Glomerular endothelial cell (primary cell): Measurements from ENCODE around the gene WNT9A. TPM values are rescaled to one million over a fixed set of nuclear protein-coding genes. Genes with fewer than 3 reads are reported as not detected.

Experiments
- DNase-seq: peaks from one replicate; pipeline ENCODE4 v3.0.0-alpha.2; 2011; ENCODE audit warnings: low read depth, low spot score; ENCODE audit errors: extremely low read depth
- total RNA-seq: library from RNA; depleted of rRNA; stranded (reverse); fragments of >200 nt; gene quantifications from 2 replicates; pipeline ENCODE4 v1.2.3, GENCODE V29; 2015

WNT9A gene
- total RNA-seq, 1 donor from 2014 or later: 3.7 TPM

GRCh38 chr1:227900571-227901051, 47.1 kb downstream of the WNT9A start:
- no peak for DNase-seq

- DNase-seq: no peak
Observed at GRCh38 chr1:227899820-227900449, 47.8 kb downstream of the WNT9A start.

DNA sequence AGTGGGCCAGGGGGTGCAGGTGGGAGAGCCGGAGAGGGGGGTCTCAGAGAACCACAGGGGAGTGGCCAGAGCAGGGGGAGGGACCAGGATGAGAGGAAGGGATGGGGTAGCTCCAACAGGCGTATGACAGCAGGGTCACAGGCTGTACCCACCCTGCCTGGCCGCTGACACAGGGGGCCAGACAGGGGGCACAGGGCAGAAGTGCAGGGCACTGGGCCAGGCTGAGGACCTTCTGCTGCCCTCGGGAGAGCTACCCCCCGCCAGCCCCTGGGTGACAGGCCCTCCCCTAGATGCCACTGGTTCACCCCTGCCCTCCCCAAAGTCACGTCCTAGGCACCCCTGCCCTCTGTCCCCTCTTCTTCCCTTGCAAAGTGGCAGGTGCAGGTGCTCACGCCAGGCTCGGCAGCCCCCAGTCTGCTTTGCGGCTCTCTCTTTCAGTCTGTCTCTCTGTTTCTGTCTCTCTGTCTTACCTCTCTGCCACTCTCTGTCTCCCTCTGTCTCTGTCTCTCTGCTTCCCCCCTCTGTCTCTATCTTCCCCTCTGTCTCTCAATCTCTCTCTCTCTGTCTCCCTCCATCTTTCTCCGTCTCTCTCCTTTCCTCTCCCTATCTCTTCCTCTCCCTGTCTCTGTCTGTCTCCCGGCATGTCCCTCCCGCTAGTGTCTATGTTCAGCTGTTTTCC, 48.5 kb downstream of the WNT9A start:
- no peak for DNase-seq

GRCh38 chr1:227898502-227899140, 49.1 kb downstream of the WNT9A start:
- no peak for DNase-seq

DNA sequence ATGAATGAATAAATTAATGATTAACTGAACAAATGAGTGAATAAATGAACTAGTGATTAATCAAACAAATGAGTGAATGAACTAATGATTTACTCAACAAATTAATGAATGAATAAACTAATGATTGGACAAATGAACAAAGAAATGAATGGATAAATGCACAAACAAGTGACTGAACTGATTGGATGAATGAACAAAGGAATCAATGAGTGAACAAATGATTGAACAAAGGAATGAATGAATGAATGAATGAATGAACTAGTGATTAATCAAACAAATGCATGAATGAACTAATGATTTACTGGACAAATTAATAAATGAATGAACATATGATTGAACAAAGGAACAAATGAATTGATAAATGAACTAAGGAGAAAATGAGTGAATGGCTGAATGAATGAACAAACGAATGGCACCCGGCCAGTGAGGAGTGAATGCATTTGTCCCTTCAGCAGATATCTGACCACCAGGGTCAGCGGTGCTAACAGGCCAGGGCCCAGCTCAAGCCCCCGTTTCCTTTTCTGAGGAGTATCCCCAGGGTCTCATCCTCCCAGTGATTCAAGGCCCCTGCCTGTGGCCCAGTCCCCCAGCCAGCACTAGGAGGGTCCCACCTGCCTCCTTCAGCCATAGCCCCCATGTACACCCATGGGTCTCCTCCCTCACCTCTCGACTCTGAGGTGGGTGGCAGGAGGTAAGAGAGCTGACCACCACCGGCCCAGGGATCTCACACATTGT, 49.9 kb downstream of the WNT9A start:
- DNase-seq: no peak

DNA sequence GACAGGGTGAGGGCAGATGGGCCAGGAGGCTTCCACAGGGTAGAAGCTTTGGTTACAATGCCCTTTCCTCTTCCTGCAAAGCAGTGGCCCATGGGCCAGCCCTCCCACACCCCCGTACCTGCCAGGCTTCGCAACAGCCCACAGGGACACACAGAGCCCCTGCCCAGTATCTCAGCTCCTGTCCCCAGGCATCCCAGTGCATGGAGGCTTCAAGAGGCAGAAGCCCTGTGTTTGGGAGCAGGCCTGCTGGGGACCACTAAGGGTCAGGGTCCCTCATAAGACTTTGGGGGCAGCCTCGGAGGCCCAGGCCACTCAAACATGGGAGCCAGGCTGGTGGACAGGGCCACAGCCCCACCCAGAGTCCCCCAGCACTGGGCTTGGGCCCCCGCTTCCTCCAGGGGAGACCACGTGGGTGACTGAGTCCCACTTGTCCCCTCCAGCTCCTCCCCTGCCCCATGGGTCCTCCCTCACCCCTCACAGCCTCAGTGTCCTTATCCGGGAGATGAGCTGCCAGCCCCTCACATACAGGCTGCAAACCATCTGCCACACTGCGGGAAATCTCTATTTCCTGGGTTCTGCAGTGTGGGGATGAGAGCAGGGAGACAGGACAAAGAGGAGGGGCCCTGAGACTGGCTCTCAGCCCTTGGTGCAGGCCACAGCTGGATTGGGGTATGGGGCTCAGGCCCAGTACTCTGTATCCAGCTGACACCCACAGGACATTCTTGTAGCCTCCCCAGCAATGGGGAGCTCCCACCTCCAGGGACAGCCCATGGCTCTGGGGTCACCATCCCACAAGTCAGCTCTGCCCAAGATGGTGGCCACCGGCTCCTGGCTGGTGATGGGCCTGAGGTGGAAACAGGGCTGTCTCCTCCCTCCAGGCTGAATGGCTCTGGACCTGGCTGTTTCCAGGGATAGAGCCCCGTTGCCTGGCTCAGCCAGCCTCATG, 50.7 kb downstream of the WNT9A start:
- no peak for DNase-seq

GRCh38 chr1:227895828-227896685, 51.7 kb downstream of the WNT9A start:
- DNase-seq: no peak

DNA sequence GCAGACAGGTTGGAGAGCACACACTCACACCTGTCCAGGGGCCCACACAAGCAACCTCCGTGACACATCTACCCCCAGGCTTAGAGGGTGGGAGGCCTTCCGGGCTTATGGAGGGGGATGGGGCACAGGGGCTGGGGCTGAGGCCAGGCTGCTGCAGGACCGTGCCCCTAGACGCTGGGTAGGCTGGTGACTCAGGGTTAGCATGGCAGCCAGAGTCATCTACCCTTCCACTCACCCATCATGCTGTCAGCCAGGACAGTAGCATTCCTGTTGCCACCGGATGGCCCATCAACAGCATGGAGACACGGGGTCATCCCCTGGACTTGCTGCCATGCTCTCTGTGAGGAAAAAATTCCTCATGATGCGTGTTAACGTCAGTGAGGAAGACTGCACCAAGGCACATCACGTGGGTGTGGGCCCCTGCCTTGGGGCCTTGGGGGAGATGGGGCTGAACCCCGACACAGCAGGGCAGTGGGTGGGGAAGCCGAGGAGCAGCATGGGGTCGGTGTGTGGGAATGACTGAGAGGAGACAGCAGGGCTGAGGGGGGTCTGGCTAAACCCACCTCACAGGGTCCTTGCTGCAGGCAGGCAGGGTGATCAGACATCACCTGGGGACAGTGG, 52.8 kb downstream of the WNT9A start:
- no peak for DNase-seq

DNA sequence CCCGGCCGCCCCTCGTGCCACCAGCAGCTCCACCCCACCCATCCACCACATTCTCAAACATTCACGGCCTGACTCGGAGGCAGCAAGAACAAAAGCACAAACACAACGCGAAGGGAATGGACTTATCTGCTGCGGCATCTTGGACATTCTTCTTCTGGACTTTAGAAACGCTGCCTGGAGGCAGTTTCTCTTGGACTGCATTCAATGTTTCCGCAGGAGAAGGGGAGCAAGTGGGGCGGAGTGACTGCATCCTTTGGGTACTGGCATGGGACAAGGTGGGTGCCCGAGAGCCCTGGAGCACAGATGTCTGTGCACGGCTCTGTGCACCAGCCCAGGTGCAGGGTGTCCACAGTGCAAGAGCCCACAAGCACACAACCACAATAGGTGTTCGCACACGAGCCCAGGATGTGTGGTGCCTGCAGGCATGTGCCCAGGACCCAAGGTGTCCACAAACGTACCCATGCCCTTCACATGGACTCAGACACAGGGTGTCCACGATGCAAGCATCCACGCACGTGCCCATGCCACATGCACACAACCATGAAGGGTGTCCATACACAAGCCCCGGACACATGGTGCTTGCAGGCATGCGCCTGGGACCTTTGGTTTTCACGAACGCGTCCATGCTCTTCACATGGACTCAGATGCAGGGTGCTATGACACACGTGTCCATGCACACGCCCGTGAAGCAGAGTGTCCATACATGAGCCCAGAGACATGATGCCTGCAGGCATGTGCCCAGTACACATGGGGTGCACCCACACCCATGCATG, 53.6 kb downstream of the WNT9A start:
- DNase-seq: no peak

DNA sequence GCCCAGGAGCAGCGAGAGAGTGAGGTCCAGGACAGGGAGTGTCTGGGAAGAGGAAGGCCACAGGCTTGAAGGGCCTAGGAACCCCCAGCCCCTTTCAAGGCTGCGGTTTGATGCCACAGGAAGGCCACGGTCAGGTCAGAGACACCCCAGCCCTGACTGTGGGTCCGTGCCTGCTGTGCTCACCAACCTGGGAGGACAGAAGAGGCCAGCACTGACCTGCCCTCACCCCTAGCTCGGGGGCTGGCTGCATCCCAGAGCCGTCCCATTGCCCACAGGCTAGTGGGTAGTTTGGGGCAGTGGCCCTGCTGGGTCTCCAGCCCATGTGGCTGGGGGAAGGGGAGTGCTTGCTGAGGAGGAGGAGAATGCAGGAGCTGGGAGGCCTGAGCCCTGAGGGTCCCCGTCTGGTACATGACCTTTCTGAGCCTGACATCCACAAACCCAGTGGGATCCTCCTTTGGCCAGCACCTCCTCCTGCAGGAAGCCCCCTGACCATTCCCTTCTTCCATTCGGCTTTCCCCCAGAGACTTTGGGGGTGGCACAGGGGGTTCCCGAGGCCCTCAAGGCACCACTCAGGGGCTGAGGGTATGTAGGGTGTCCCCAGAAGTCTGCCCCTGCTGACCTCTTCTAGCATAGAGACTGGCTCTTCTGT, 54.3 kb downstream of the WNT9A start:
- DNase-seq: no peak

DNA sequence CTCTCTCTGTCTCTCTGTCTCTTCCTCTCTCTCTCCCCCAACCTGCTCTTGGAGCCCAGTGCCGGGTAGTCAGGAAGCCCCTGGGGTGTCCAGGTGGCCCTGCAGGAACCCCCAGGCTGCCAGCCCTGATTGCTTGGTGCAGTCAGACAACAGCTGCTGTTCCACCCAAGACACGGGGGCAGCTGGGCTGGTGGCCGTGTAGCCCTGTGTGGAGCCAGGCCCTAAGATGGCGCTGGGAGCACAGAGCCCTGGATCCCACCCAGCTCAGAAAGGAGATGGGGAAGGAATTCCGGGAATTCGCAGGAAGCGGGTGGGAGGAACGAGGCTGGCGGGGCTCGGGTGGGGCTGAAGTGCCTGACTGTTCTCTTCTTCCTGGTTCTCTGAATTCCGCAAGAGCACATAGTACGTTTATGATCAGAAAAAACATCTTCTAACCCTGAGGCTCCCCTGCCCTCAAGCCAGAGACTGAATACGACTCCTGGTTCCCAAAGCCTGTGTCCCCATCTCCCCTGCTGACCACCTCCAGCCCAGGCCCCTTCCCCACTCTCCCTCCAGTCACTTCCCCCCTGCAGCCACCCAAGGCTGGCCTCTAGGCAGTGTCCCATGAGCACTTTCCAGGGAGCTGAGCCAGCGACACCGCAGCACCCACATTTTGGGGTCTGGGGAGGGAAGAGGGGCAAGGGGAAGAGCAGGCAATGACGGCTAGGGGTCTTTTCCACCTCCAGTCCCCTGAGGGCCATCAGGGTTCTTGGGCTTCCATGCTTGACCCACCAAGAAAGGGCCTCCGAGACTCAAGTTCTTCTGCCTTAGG, 55.0 kb downstream of the WNT9A start:
- DNase-seq: no peak

DNA sequence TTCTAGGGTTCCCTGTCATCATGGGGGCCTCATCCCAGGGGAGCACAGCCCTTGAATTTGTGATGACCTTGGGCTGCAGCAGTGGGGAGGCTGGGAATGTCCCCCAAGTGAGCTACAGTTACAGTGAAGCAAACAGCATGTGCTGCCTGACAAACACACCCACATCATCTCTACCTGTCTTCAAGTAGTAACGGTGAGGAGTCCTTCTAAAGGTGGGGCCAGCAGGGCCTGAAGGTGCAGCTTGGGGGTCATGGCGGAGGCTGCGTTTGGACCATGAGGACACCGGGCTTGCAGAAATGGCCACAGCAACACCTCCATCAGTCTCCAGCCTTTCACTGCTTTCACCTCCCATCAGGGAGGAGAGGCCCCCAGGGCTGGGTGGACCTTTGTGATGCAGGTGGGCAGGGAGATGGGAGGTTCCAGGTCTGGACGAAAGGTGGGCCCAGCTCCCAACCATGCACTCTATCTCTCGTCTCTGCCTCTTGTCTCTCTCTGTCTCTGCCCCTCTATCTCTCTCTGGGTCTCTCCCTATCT, 55.7 kb downstream of the WNT9A start:
- no peak for DNase-seq

DNA sequence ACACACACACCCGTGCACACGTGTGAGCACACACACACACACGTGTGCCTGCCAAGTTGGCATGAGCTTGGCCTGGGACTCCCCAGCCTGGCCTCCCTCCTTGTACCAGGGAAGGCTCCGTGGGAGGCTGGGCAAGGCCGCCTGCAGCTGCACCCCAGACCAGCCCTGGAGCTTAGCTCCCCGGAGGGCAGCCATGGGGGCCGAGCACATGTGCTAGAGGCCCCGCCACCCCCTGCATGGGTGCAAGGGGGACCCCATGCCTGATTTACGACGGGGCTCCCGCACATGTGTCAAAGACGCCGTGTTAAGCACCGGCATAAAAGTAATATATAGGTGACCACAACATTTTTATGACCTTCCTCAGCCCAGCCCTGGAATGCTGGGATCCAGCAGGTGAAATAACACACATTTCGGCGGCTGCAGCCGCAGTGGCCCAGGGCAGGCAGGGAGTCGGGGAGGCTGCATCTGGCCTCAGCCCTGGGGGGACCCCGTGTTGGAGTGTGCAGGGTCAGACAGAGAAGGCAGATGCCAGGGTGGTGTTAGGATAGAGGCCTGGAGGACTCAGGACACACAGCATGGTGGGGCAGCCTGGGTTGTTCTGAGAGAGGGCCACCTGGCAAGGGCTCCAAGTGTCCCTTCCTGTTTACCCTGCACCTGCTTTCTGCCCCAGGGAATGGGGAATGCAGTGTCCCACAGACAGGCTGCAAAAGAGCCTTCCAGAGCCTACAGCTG, 56.3 kb downstream of the WNT9A start:
- no peak for DNase-seq

- DNase-seq: no peak
Observed at GRCh38 chr1:227890451-227891222, 57.1 kb downstream of the WNT9A start.

- no peak for DNase-seq
Observed at GRCh38 chr1:227889863-227890405, 57.8 kb downstream of the WNT9A start.
